ENCODE data around the gene C16orf54. TPM values are rescaled to one million over a fixed set of nuclear protein-coding genes. Genes with fewer than 3 reads are reported as not detected.

C16orf54 gene
- total and polyA plus RNA-seq, 2 of the 4 experiments (the other 2 are of a cell fraction), result not detected

GRCh38 chr16:29702269-29702668, 43.5 kb downstream of the C16orf54 start:
- no peaks in the 10 kb centered on the region for H4K20me1 ChIP-seq (ENCODE audit: insufficient read depth, low read length)
- H3K4ac ChIP-seq (ENCODE audit: low read depth, low read length), result no peak overlapping the region
- ChIA-PET CTCF (interaction anchor here (0.6 kb wide), 1 partner anchor 373 kb away, joined by 3 read pairs; the partner anchor contains the start of gene PPP4C), POLR2A (ENCODE audit: unreplicated experiment) (no interaction called here)
- no peak overlapping the region for H3K18ac ChIP-seq (ENCODE audit: low read depth, low read length)
- H4K8ac ChIP-seq (ENCODE audit: low read depth in 2 of 2, low read length in 2 of 2), result no peak overlapping the region
- no peaks in the 10 kb centered on the region for H3K9me3 ChIP-seq (ENCODE audit: control insufficient read depth, insufficient read depth, low read length)
- H2AK5ac ChIP-seq (ENCODE audit: low read depth, low read length), result no peak overlapping the region
- dilution Hi-C loops (cut with HindIII; ENCODE audit: low sequenced_read_pairs, unreplicated experiment), result no loop called here
- H3K27ac ChIP-seq (ENCODE audit: insufficient read depth, low read length), result no peak overlapping the region
- no peak overlapping the region for H4K91ac ChIP-seq (ENCODE audit: insufficient read depth, low read depth, low read length)
- no peak overlapping the region for H3K4me2 ChIP-seq (ENCODE audit: low read depth, low read length)
- WGBS, 2 experiments (ENCODE audit: extremely low coverage in 2 of 2, insufficient read length in 1 of 2), result 100% methylated on average over 1 of the region's 13 CpGs; no CpG with 5 or more reads in 1 of the 2 experiments
- H2BK15ac ChIP-seq (ENCODE audit: low read depth, low read length), result no peak overlapping the region
- intact Hi-C loops (cut with micrococcal nuclease), result no loop called here
- no peaks in the 10 kb centered on the region for H3K79me1 ChIP-seq (ENCODE audit: low read depth in 1 of 2, low read length in 2 of 2)
- H3K36me3 ChIP-seq (ENCODE audit: control insufficient read depth, insufficient read depth, low read length), result no peaks in the 10 kb centered on the region
- H4K5ac ChIP-seq (ENCODE audit: low read depth, low read length), result no peak overlapping the region
- DNase-seq (no peak), ATAC-seq (ENCODE audit: low read depth) (no peak)
- H3K14ac ChIP-seq (replicated peaks; ENCODE audit: low read depth, low read length), result no peak overlapping the region
- no peak overlapping the region for H3K4me3 ChIP-seq (ENCODE audit: insufficient read depth, low read depth, low read length)
- no peak overlapping the region for H3K9ac ChIP-seq (ENCODE audit: low read depth, low read length)
- no peak overlapping the region for H2BK20ac ChIP-seq (ENCODE audit: low read depth, low read length)
- H3K23ac ChIP-seq (ENCODE audit: low read depth, low read length), result no peak overlapping the region
- BruUV-seq (replicated peaks), result no TSS peak
- in situ Hi-C loops (cut with MboI; ENCODE audit: low sequenced_read_pairs), result no loop called here
- no peaks in the 10 kb centered on the region for H3K4me1 ChIP-seq (ENCODE audit: control insufficient read depth, insufficient read depth, low read length)
- H3K56ac ChIP-seq (ENCODE audit: extremely low read depth, insufficient read depth, low read length), result no peak overlapping the region
- no peak overlapping the region for H2AK9ac ChIP-seq (replicated peaks; ENCODE audit: low read depth, low read length, poor library complexity)
- TF ChIP-seq CEBPB (IDR thresholded peaks at IDR 0.05; ENCODE audit: low read depth, low read length), result no peak
- no peak for TF ChIP-seq MAZ (IDR thresholded peaks at IDR 0.05; ENCODE audit: borderline replicate concordance, low read depth, low read length)
- TF ChIP-seq RAD21 (IDR thresholded peaks at IDR 0.05; ENCODE audit: low read length), result no peak
- no peak for TF ChIP-seq ELK1 (IDR thresholded peaks at IDR 0.05; ENCODE audit: borderline replicate concordance, low read depth, low read length)
- TF ChIP-seq USF2 (IDR thresholded peaks at IDR 0.05; ENCODE audit: low read depth, low read length), result no peak
- no peak for TF ChIP-seq SMC3 (IDR thresholded peaks at IDR 0.05; ENCODE audit: low read depth, low read length)
- TF ChIP-seq CHD1 (IDR thresholded peaks at IDR 0.05; ENCODE audit: low read depth, low read length), result no peak
- no peak for TF ChIP-seq BHLHE40 (IDR thresholded peaks at IDR 0.05; ENCODE audit: low read depth, low read length)
- TF ChIP-seq POLR2A (IDR thresholded peaks at IDR 0.05; ENCODE audit: low read depth, low read length), result no peak
- no peak for TF ChIP-seq CTCF (conservative IDR thresholded peaks at IDR 0.05; ENCODE audit: low read depth, low read length)
- no peak for TF ChIP-seq FOS (IDR thresholded peaks at IDR 0.05; ENCODE audit: low read depth, low read length)
- no peak for TF ChIP-seq NFE2L2 (IDR thresholded peaks at IDR 0.05; ENCODE audit: low read depth, low read length)
- no peak overlapping the region for H2AFZ ChIP-seq (replicated peaks; ENCODE audit: low read length, poor library complexity)
- H2BK5ac ChIP-seq (ENCODE audit: low read depth, low read length, poor library complexity, severe bottlenecking), result no peak overlapping the region
- no peak overlapping the region for H2BK120ac ChIP-seq (ENCODE audit: low read depth, low read length)
- no peaks in the 10 kb centered on the region for H3K9me1 ChIP-seq (ENCODE audit: insufficient read depth, low read length)
- peaks cover 10% of the 10 kb centered on the region; the same call in 1 of the 2 replicates for H3K27me3 ChIP-seq (ENCODE audit: control insufficient read depth, insufficient read depth, low read length)

Data from IMR-90 (cell line).